ENCODE results near the gene ATF7IP.
A peak's percentile ranks its signal among the peaks of the same experiment; 100 is the strongest.

The ATF7IP gene

GRCh38 chr12:14410841-14411569 lies 45.5 kb downstream of the ATF7IP start:
- no peak for DNase-seq (ENCODE audit: low read depth)

GRCh38 chr12:14416658-14417057 lies 51.2 kb downstream of the ATF7IP start:
- no peak for DNase-seq (ENCODE audit: low read depth)

GRCh38 chr12:14417715-14418114 lies 52.2 kb downstream of the ATF7IP start:
- DNase-seq (ENCODE audit: low read depth): peak; percentile 32

GRCh38 chr12:14418451-14418890 lies 53.0 kb downstream of the ATF7IP start:
- no peak for DNase-seq (ENCODE audit: low read depth)

GRCh38 chr12:14422516-14423230 lies 57.2 kb downstream of the ATF7IP start:
- DNase-seq (ENCODE audit: low read depth): no peak

- DNase-seq (ENCODE audit: low read depth): no peak
Measured at GRCh38 chr12:14424545-14424944, 59.1 kb downstream of the ATF7IP start.

- no peak for DNase-seq (ENCODE audit: low read depth)
Measured at GRCh38 chr12:14426792-14427191, 61.3 kb downstream of the ATF7IP start.

- no peak for DNase-seq (ENCODE audit: low read depth)
Measured at GRCh38 chr12:14427929-14428328, 62.4 kb downstream of the ATF7IP start.

GRCh38 chr12:14430394-14430986 lies 65.0 kb downstream of the ATF7IP start:
- DNase-seq (ENCODE audit: low read depth): no peak

- DNase-seq (ENCODE audit: low read depth): no peak
Measured at GRCh38 chr12:14431975-14432374, 66.5 kb downstream of the ATF7IP start.

- no peak for DNase-seq (ENCODE audit: low read depth)
Measured at GRCh38 chr12:14435627-14436026, 70.1 kb downstream of the ATF7IP start.

GRCh38 chr12:14442221-14442881 lies 76.9 kb downstream of the ATF7IP start:
- DNase-seq (ENCODE audit: low read depth): no peak

- DNase-seq (ENCODE audit: low read depth): no peak
Measured at GRCh38 chr12:14443531-14443930, 78.0 kb downstream of the ATF7IP start.

- no peak for DNase-seq (ENCODE audit: low read depth)
Measured at GRCh38 chr12:14450479-14450878, 85.0 kb downstream of the ATF7IP start.

GRCh38 chr12:14452336-14452735 lies 86.9 kb downstream of the ATF7IP start:
- no peak for DNase-seq (ENCODE audit: low read depth)

GRCh38 chr12:14452865-14453264 lies 87.4 kb downstream of the ATF7IP start:
- no peak for DNase-seq (ENCODE audit: low read depth)

GRCh38 chr12:14454098-14454907 lies 88.8 kb downstream of the ATF7IP start:
- no peak for DNase-seq (ENCODE audit: low read depth)

- no peak for DNase-seq (ENCODE audit: low read depth)
Measured at GRCh38 chr12:14460212-14460841, 94.8 kb downstream of the ATF7IP start.

GRCh38 chr12:14471497-14471896 lies 106.0 kb downstream of the ATF7IP start:
- DNase-seq (ENCODE audit: low read depth): no peak

GRCh38 chr12:14473707-14474287 lies 108.3 kb downstream of the ATF7IP start:
- DNase-seq (ENCODE audit: low read depth): no peak

GRCh38 chr12:14479004-14479403 lies 113.5 kb downstream of the ATF7IP start:
- DNase-seq (ENCODE audit: low read depth): no peak
